ENCODE results near the gene PSMA2.

PSMA2 gene

DNA sequence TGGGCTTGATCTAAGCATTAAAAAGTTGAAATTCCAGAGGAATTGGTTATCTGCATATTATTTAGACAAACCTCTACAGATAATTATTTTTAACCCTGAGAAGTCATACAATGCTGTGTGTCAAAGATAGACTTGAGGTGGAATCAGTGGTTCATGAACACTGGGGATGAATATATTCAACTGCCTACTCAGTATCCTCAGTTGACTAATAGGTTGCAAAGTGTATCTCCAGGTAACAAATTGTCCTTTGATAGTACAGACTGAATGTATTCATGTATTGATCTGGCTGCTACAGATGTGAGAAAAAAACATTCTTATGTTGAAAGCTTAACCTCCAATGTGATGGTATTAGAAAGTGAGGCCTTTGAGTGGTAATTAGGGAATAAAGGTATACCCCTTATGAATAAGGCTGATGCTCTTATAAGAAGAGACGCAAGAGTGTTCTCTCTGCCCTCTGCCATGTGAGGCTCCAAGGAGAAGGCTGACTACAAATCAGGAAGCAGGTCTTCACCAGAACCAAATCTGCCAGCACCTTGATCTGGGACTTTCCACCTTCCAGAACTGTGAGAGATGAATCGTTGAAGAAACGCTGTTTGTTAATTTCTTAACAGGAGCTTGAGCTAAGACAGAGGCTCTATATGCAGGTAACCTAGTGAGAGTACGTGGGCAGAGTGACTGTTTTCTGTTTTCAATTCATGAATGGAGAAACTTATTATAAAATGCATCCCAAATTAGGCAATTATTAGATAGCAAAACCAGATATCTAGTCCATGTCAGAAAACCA, 7.7 kb upstream of the PSMA2 start:
- no peak for DNase-seq

DNA sequence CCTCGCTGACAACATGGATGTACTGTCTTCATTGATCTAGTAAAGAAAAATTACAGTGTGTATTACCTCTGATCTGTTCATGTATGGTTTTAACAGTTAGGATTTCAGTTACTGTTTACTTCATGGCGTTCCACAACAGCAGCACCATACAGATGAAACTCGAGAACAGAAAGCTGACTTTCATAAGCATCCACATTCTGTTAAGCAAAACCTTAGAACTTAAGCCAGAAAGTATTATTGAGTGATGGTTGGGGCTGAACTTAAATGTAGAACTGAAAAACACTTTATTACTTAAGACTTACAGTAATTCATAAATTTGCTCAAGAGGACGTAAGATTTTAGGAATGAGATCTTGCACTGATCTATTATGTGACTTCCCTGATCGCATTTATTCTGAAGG, 3.9 kb upstream of the PSMA2 start:
- no peak for DNase-seq

DNA sequence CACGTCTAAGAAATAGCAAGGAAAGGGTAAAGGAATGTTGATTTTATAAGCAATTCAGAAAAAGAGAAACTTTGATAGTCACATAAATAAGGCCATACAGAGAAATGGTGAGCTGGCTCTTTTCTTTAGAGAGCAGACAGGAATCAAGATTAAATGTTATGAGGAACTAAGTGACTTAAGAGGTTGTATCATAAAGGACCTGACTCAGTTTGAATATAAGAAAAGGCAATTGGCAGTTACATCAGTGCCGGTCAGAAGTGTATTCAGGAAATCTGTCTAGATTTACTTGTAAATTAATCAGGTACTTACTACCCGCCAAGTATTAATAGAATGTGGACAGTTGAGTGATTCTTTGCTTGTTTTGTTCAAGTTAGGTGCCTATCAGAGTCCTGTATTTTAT, 2.3 kb upstream of the PSMA2 start:
- no peak for DNase-seq

DNA sequence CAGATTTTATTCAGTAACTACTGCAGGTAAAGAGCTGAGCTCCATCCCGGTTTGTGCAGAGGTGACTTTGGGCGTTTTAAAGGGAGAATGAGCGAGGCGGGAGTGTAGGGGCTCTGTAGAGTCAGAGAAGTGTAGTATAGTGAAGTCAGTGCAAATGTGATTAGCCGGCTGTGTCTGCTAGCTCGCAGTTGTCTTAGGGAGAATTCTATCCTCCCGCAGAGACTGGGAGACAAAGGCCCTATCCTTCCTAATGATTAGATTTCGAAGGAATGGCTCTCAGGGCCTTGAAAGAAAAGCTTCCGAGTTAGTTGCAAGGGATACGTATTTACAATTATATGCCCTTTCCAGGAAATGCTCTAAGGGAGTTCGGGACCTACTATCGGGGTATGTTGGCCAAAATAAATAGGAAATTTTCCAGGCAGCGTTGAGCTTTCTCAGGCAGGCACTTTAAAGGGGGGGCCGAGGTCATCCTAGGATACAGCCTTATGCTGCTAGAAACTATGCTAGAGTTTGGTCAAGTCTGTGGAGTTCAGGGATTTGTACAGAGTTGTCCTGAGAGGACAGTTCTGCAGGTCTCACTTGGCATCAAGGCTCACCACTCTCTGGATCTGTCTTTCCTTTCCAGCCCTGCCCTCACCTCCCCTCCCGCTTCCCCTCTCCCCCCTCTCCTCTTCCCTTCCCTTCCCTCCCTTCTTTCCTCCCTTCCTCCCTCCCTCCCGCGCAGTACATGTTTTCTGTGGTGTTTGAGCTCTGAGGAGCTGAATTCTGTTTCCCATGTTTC, 1.0 kb upstream of the PSMA2 start:
- DNase-seq, result no peak

DNA sequence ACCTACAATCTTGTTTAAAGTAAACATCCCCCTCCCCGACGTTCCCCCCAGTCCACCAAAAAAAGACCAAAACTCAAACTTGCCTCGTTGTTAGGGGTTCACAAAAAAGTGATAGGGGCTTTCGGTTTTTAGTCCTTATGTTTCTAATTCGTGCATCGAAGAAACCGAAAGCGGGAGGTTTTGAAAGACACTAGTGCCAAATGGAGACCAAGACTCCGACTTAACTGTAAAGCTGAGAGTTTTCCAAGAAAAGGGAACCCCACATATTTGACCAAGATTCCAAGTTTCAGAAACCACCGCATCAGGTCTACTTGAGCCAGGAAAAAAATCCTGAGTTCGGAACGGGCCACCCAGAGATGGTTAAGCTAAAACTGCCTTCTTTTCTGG, 534 bp downstream of the PSMA2 start:
- no peak for DNase-seq

DNA sequence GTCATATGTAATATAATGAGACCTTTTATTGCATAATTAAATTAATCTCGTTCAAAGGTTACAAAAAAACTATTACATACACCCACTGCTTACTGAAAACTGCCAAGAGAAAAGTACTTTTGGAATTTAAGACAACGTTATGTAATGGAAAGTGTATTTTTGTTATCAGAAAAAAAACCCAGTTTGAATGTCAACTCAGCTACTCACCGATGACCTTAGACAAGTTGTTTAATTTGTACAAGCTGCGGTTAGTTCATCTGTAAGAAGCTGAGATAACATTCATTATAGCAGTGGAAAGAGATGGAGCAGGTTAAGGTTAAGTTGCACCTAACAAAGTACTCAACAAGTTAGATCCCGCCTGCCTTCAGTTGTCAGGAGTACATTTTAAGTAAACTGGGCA, 1.1 kb downstream of the PSMA2 start:
- no peak for DNase-seq

DNA sequence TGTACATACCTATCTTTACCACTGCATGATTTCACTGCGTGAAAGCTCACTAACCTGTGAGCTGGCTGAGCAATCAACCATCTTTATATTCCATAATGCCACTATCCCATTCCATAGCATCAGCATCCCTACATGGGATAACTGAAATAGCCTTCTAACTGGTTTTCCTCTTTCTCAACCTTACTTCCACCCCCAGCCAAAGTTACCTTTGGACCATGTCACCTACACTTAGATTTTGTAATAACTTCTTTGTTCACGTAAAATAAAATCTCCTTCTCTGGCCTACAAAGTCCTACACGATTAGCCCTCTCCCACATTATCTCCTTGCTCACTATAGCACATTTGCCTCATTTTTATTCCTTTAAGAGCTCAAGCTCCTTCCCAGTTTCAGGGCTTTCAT, 2.5 kb downstream of the PSMA2 start:
- no peak for DNase-seq

DNA sequence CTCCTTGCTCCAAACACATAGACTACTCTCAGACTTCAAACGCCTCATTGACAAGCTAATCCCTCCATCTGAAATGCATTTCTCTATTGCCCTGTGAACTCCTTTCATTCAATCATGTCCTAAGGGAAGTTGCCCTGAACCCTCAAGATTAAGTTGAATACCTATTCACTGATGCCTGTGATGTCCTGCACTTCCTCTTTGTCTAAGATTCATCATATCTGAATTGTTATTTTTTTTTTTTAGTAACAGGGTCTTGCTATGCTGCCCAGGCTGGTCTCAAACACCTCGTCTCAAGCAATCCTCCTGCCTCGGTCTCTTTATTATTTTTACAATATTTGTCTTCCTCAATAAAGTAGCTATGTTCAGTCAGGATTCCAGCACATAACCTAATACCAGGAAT, 3.2 kb downstream of the PSMA2 start:
- DNase-seq, result no peak

DNA sequence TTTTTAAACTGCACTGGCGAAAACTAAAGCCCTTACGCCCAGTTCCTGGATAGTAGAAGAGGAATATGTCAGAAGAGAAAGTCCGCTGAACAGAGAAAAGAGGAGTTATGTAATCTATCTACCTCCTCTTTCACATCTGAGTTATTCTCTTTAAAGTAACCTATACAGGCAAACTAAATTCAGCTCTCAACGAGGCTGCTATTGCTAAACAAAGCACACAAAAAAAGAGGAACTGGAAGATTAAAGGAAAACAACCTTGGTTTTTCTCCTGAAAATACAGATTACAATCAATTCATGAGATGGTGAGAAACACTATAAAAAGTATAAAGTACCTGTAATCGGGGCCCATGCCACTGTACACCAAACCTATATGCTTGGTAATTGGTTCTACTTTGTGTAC, 5.8 kb downstream of the PSMA2 start:
- no peak for DNase-seq

DNA sequence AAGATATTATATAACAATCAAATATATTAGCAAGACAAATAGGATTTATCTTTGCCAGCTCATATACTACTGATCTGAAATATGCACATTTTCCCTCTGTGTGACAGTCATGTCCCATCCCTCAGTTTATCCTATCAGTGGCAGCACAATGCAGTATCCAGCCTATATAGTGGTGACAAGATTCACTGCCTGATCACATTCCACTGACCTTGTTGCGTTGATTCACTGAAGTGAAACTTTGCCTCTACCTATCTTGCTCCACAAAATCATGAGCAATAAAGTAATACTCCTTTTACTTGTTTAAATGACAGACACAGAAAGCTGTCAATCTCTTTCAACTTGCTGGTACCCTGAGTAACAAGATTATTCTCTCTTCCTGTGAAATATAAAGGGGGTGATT, 6.3 kb downstream of the PSMA2 start:
- DNase-seq, result no peak

DNA sequence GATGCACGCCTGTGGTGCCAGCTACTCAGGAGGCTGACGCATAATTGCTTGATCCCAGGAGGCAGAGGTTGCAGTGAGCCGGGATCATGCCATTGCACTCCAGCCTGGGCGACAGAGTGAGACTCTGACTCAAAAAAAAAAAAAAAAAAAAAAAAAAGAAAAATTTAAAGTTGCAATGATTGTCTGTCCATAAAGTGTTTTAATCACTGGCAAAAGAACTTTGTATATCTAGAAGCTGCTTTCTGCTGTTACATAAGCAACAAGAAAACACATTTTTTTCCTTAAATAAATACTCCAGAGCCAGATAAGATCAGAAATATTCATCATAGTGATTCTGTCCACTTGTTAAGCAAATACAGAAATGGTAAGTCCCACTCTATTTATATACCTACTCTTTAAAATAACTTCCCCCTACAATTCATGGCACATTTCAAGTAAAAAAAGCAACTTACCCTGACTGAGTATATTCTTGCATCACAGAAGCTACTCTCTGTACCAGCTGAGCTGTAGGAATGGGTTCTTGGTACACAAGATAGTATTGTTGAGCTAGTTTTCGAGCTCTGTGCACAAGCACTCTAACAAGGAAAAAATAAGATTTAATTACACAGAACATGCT, 7.6 kb downstream of the PSMA2 start:
- no peak for DNase-seq

DNA sequence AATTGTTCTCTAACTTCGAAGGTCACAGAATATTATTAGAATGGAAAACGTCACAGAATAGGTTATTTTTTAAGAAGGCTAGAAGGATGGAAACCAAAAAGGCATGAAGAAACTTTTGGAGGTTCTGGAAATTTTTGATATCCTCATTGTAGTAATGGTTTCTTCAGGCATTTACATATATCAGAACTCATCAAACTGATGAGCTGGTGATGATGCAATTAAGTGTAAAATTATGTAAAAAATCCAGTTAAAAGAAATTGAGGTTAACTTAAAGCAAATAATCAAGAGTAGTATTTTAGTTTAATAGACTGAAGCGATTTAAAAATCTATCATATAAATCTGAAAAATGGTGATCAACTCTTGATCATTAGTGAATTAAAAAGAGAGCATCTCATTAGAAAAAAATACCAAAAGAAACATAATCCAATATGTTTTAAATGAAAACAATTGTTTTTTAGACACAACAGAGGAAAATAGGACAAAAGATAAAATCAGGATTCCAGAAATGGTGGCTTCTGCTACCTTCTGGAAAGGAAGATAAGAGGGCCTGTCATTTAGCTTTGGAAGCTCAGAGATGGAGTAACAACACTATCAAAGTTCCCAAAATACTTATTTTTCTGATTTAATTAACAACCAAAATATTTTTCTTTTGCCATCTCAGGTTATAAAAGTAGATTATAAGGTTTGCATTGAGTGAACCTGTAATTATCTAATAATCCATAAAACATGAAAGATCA, 9.8 kb downstream of the PSMA2 start:
- DNase-seq, result no peak

DNA sequence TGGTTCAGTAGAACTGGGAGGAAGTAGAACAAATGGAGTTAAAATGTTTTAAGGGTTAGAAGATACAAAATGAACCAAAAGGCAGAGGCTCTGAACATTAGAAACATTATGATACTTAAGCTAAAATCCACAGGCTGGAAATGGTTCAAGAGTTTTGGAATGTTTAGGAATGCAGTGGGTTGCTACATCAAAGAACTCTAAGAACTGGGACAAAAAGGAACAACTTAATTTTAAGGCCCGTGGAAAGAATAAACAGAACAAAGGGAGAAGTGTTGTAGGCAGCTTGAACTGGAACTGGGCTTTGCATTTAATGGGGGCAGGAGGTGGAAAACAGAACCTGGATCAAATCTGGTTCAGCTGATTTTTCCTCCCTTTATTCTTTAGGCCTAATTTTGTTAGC, 16.6 kb downstream of the PSMA2 start:
- DNase-seq, result no peak

DNA sequence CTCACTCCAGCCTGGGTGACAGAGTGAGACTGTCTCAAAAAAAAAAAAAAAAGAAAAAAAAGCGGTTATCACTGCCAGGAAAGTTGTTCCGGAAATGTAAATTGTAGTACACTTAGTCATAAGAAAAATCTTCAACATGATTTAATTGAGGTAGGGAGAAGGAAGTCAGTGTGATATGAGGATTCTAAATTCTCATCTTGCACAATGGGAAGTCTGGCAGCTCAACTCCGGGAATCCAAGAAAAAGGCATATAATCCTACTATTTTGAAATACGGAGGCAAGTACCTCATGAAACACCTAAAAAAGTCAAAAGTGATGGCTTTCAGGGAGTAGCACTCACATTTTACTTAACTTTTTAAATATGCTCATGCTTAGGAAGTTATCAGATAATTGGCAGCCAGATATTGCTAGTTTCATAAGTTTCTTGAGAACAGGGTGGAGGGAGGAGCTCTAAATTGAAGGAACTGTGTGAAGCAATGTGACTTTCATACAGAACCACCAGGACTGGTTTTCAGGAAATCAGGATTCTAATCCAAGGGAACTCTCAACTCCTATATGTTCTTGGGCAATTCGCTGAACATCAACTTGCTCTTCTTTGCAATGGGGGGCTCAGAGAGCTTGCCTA, 17.4 kb downstream of the PSMA2 start:
- DNase-seq, result no peak

DNA sequence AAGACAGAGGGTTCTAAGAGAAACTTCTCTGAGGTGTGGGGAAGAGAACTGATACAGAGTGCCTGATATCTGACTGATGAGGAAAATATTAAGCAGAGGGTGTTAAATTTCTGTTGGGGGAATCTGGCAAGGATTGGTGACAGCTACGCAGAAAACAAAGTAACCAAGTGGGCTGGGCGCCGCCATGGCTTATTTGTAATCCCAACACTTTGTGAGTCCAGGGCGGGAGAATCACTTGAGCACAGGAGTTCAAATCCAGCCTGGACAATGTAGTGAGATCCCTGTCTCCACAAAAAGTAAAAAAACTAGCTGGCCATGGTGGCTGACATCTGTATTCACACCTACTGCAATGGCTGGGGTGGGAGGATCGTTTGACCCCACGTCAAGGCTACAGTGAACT, 18.0 kb downstream of the PSMA2 start:
- DNase-seq, result no peak

DNA sequence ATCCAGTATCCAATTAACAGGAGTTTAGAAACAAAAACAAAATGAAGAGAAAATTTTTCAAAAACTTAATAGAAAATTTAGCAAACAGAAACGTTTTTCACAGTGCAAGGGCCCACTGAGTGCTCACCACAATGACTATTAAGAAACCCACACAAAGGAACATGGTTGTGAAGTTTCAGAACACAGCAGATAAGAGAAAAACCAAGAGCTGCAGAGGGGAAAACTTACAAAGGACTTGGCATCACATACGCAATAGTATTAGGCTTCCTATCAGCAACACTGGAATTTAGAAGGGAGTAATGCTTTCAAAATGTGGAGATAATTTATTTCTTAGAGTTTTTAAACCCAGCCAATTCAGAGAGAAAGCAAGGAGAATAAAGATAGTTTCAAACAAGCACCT, 18.4 kb downstream of the PSMA2 start:
- DNase-seq, result no peak

DNA sequence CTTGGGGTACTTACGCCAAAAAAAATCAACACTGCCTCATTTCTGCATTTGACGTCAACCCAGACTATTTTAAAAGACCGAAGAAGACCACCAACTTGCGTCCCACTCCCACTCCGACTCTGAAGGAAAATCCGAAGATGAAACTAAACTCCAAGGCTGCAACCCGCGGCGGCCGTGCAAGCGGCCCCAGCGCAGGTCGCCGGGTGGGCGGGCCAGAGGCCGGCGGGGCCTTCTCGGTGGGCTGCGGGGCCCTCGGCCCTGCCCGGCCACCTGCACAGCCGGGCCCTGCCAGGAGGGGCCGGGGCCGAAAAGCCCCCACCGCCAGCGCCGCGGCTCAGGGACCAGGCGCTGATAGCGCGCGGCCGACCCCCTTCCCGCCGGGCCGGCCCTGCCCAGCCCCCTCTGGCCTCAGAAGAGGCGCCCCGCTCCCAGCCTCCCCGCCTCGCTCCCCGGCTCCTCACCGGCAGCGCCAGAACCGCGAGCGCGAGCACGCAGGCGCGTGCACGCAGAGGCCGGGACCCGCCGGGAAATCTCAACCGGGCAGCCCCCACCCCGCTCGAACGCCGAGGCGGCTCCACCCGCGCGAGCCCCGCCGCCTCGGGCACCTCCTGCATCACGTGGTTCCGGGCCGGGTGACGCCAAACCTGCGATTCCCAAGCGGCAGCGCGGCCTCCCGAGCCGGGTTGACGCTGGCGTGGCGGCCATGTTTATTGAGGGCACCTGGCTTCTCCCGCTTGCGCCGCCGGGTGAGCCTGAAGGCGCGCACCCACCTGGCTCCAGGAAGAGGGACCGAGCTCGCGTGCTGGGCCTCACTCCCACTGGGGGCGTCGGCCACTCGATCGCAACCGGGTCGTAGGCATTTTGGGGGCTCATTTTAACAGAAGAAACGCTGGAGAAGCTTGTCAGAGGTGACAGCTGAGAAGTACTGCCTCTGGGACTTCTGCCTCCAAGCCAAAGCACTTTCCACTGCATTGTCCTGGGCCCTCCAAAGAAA, 20.2 kb downstream of the PSMA2 start, which contains the start of gene C7orf25:
Gene C7orf25 (minus strand): TSS at position 617 of the 994 bp plus-strand sequence. CDS start 1,170 bp downstream, outside the sequence.
- peak; percentile 95 for DNase-seq

DNA sequence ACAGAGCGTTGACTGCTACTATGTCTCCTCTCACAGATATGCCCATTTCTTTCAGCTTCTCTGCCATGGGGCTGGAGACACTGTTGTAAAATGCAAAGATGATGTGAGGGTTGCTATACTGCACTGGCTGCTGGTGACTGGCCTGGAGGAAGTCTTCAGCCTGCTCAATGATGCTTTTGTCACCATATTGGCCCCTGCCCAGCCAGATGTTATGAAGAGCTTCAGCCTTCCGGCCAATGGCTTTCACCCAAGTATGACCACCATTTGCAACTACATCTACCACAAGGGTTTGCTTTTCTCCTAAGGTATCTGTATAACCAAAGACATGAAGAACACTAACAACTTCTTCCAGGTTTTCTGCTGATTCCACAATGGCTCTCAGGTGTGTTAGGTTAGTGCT, 21.7 kb downstream of the PSMA2 start:
- DNase-seq, result no peak

DNA sequence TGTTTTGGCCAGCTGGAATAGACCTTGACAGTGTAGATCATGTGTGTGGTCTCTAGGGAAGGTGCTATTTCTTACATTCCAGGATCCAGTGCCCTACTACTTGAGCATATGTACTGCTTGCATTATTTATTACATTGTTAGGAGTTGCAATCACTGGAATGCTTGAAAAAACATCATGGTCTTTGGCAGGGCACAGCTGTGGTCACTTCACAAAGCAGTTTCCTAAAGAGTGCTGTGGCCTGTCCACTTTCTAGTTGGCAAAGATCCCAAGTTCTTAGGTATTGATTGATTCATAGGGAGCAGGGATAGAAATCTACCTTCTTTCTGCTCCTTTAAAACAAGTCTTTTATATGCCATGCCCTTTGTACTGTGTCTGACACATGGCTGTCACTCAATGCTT, 24.7 kb downstream of the PSMA2 start:
- DNase-seq, result no peak

DNA sequence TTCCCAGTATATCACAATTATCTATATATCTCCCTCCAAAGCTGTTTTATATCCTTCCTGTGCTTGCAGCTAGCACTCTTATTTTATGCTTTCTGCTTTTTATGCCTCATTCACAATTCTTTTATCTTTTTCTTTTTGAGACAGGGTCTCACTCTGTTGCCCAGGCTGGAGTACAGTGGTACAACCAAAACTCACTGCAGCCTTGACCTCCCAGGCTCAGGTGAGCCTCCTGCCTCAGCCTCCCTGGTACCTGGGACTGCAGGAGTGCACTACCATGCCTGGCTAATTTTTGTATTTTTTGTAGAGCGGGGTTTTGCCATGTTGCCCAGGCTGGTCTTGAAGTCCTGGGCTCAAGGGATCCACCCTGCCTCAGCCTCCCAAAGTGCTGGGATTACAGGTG, 25.8 kb downstream of the PSMA2 start:
- DNase-seq, result no peak

DNA sequence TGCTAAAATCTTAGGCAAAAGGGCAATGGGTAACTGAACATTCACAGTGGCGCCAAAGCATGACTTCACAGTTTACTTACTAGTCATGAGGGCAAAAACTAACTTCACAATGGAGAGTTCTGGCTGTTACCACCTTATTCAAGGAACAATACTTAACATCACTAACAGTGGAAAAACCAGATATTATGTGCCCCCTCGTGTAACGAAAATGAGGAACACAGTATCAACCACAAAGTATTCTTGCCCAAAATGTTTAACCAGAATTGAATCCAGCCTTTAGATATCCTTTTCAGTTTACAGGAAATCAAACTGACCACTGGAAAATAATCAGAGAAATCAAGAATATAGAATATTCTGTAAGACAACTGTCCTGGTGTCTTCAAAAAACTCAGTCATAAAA, 29.6 kb downstream of the PSMA2 start:
- no peak for DNase-seq
